HepG2 (cell line): ENCODE results near the gene LRP1B. TPM values are rescaled to one million over a fixed set of nuclear protein-coding genes. Genes with fewer than 3 reads are reported as not detected.

Experiments
- ATAC-seq: fragments of 200-7000 bp; cut with Tn5 transposase; 3 replicates; pipeline ENCODE4 v1.9.1; 2020; ENCODE audit warnings: mild to moderate bottlenecking, moderate library complexity
- BruUV-seq: library from RNA; stranded (reverse); fragments of 400-500 nt; replicated peaks from 2 replicates; lab custom pipeline; 2021; lab: Mats Ljungman, UMichigan
- CTCF ChIA-PET: fragments of 300-600 bp; formaldehyde crosslinking; extraction: SDS; loops from one replicate; lab custom pipeline; 2021; ENCODE audit warnings: low total read pairs, inconsistent platforms, low intra/inter-chr PET ratio; lab: Yijun Ruan, JAX
- POLR2A ChIA-PET: fragments of 350-600 bp; sonication (Branson Sonifier 250); formaldehyde crosslinking; loops from one replicate; lab custom pipeline; 2020; ENCODE audit warnings: antibody characterized with exemption, inconsistent platforms; lab: Yijun Ruan, JAX
- DNase-seq: peaks from one replicate; pipeline ENCODE4 v3.0.0-alpha.2; 2015; ENCODE audit warnings: low spot score
- FAIRE-seq: peaks from 3 replicates; lab custom pipeline; 2011; peaks lifted over from hg19 to GRCh38; lab: Jason Lieb, UNC
- H2AFZ ChIP-seq: one replicate; pipeline ENCODE4 v1.6.1; 2011; ENCODE audit warnings: low read length, inconsistent platforms
- H3K27ac ChIP-seq: fragments of 300-600 bp; 3 replicates; pipeline ENCODE4 v1.8.0; 2011; ENCODE audit warnings: mixed run types, mild to moderate bottlenecking, mixed read lengths, low read length, inconsistent platforms; ENCODE audit not compliant: insufficient read depth; ENCODE audit errors: extremely low read length
- H3K27me3 ChIP-seq, 2 experiments: fragments of 200-600 bp in 1 of 2; 2 replicates in 1 of 2; 3 replicates in 1 of 2; pipeline versions ENCODE4 v1.6.0 to v1.8.0; 2011; ENCODE audit warnings: low read length in 2 of 2, mild to moderate bottlenecking in 2 of 2, moderate library complexity in 2 of 2, inconsistent platforms in 1 of 2; ENCODE audit not compliant: insufficient read depth in 2 of 2, control insufficient read depth in 1 of 2
- H3K36me3 ChIP-seq, 2 experiments: fragments of 200-600 bp in 1 of 2; replicated peaks in 1 of 2; 2 replicates in 1 of 2; 3 replicates in 1 of 2; pipeline versions ENCODE4 v1.5.1 to v1.8.0; 2011; ENCODE audit warnings: low read length in 2 of 2, inconsistent platforms in 1 of 2; ENCODE audit not compliant: insufficient read depth in 2 of 2, control insufficient read depth in 1 of 2
- H3K4me1 ChIP-seq: 2 replicates; pipeline ENCODE4 v1.5.1; 2012; ENCODE audit warnings: low read length, inconsistent platforms; ENCODE audit not compliant: insufficient read depth
- H3K4me2 ChIP-seq: 2 replicates; pipeline ENCODE4 v1.6.0; 2011; ENCODE audit warnings: low read depth, low read length, inconsistent platforms
- H3K4me3 ChIP-seq, 3 experiments: fragments of 200-600 bp in 1 of 3; sonication (generic), shearing (Covaris generic) in 1 of 3; replicated peaks in 1 of 3; 2 replicates each; pipeline ENCODE4 v1.5.1; 2011 to 2016; ENCODE audit warnings: low read length in 3 of 3, inconsistent platforms in 2 of 3, low read depth in 2 of 3, mild to moderate bottlenecking in 2 of 3, control low read depth in 1 of 3, mixed read lengths in 1 of 3; ENCODE audit not compliant: insufficient read depth in 1 of 3
- H3K79me2 ChIP-seq: one replicate; pipeline ENCODE4 v1.6.1; 2011; ENCODE audit warnings: low read length, inconsistent platforms; ENCODE audit not compliant: insufficient read depth
- H3K9ac ChIP-seq: 2 replicates; pipeline ENCODE4 v1.6.0; 2011; ENCODE audit warnings: mild to moderate bottlenecking, low read depth, low read length, inconsistent platforms; ENCODE audit not compliant: insufficient read depth
- H3K9me3 ChIP-seq: 2 replicates; pipeline ENCODE4 v1.5.1; 2012; ENCODE audit warnings: mild to moderate bottlenecking, low read length
- H4K20me1 ChIP-seq: 2 replicates; pipeline ENCODE4 v1.6.0; 2011; ENCODE audit warnings: inconsistent platforms, mild to moderate bottlenecking, low read length, moderate library complexity; ENCODE audit not compliant: insufficient read depth
- CBX1 ChIP-seq: IDR thresholded peaks from one replicate; pipeline ENCODE4 v1.6.1; 2016; ENCODE audit warnings: antibody characterized with exemption, low read depth
- ETS1 ChIP-seq: sonication (generic); formaldehyde crosslinking; IDR thresholded peaks from 2 replicates; pipeline ENCODE4 v1.4.0; 2020; ENCODE audit warnings: missing genetic modification reagents
- FOXA1 ChIP-seq, 2 experiments: fragments of 450-650 bp in 1 of 2; sonication (generic) in 1 of 2; formaldehyde crosslinking in 1 of 2; IDR thresholded peaks; 2 replicates each; pipeline versions ENCODE4 v1.4.0 to v1.6.1; 2016 to 2020; ENCODE audit warnings: missing genetic modification reagents in 1 of 2
- KLF12 ChIP-seq: sonication (generic); formaldehyde crosslinking; IDR thresholded peaks from 2 replicates; pipeline ENCODE4 v1.4.0; 2020; ENCODE audit warnings: missing genetic modification reagents, borderline replicate concordance
- PAXIP1 ChIP-seq: sonication (generic); formaldehyde crosslinking; conservative IDR thresholded peaks from 2 replicates; pipeline ENCODE4 v1.4.0; 2020; ENCODE audit warnings: mild to moderate bottlenecking, missing genetic modification reagents, moderate library complexity
- RFX3 ChIP-seq: IDR thresholded peaks from 2 replicates; pipeline ENCODE4 v1.6.1; 2016; ENCODE audit warnings: missing biosample characterization, missing genetic modification reagents
- SAP130 ChIP-seq: IDR thresholded peaks from 2 replicates; pipeline ENCODE4 v1.6.1; 2016; ENCODE audit warnings: low read depth
- TERF1 ChIP-seq: sonication (generic); formaldehyde crosslinking; IDR thresholded peaks from 2 replicates; pipeline ENCODE4 v1.8.0; 2022; ENCODE audit warnings: mild to moderate bottlenecking, missing genetic modification reagents, moderate library complexity
- ZNF251 ChIP-seq: sonication (generic); formaldehyde crosslinking; IDR thresholded peaks from 2 replicates; pipeline ENCODE4 v1.9.0; 2021; ENCODE audit warnings: mild to moderate bottlenecking, missing genetic modification reagents
- ZNF34 ChIP-seq: sonication (generic); formaldehyde crosslinking; IDR thresholded peaks from 2 replicates; pipeline ENCODE4 v1.4.0; 2020; ENCODE audit warnings: mild to moderate bottlenecking, missing genetic modification reagents, borderline replicate concordance
- ZNF562 ChIP-seq: sonication (generic); formaldehyde crosslinking; IDR thresholded peaks from 2 replicates; pipeline ENCODE4 v1.8.0; 2022; ENCODE audit warnings: missing genetic modification reagents, borderline replicate concordance
- ZNF761 ChIP-seq: sonication (generic); formaldehyde crosslinking; conservative IDR thresholded peaks from 2 replicates; pipeline ENCODE4 v1.4.0; 2020; ENCODE audit warnings: mild to moderate bottlenecking, missing genetic modification reagents
- ZNF816 ChIP-seq: sonication (generic); formaldehyde crosslinking; IDR thresholded peaks from 2 replicates; pipeline ENCODE4 v1.8.0; 2022; ENCODE audit warnings: missing genetic modification reagents, mild to moderate bottlenecking, borderline replicate concordance
- ZSCAN9 ChIP-seq: IDR thresholded peaks from 2 replicates; pipeline ENCODE4 v1.6.1; 2016; ENCODE audit warnings: borderline replicate concordance
- WGBS: methylation state at CpG from one replicate; pipeline ENCODE4 v1.1.6; 2017; ENCODE audit warnings: low lambda C conversion rate; 5-methylcytosine and 5-hydroxymethylcytosine counted together
- in situ Hi-C: cut with HindIII; loops from 2 replicates; pipeline ENCODE4 v1.10.0; 2017; ENCODE audit warnings: low pct_unique_long_range_greater_than_20kb; ENCODE audit not compliant: extremely low pct_ligation_motif_present
- intact Hi-C: fragments of 100-400 bp; cut with micrococcal nuclease; formaldehyde crosslinking; loops from one replicate; pipeline ENCODE4 v1.10.0; 2022; ENCODE audit not compliant: unreplicated experiment
- polyA plus RNA-seq, 8 experiments: library from polyadenylated mRNA; depleted of rRNA in 3 of 8; stranded (reverse) in 7 of 8; unstranded in 1 of 8; fragments of >200 nt; fragmentation: Illumina TruSeq in 4 of 8; extraction: Trizol in 4 of 8; gene quantifications; 2 replicates each; pipeline versions ENCODE4 v1.2.1 to v1.2.3, GENCODE V29; 2011 to 2016; ENCODE audit warnings: low read depth in 4 of 8, missing spikeins in 1 of 8, mixed read lengths in 1 of 8; ENCODE audit not compliant: insufficient read depth in 1 of 8
- total RNA-seq, 5 experiments: library from RNA; depleted of rRNA; stranded (reverse); fragments of >200 nt; fragmentation: Illumina TruSeq; extraction: Trizol; gene quantifications; 2 replicates each; pipeline ENCODE4 v1.2.3, GENCODE V29; 2016; ENCODE audit warnings: low read depth in 1 of 5
- TF ChIP-seq, protein P1 (sequence below): sonication (generic); IDR thresholded peaks from 2 replicates; pipeline ENCODE4 v1.6.1; 2016; ENCODE audit warnings: low read depth, borderline replicate concordance
- TF ChIP-seq, protein P2 (sequence below): sonication (generic); formaldehyde crosslinking; IDR thresholded peaks from 2 replicates; pipeline ENCODE4 v1.4.0; 2020; ENCODE audit warnings: missing genetic modification reagents

LRP1B gene
- total and polyA plus RNA-seq, 2 of the 13 experiments (the other 11 are each of a cell fraction or from before 2014, with no cell fraction given) = 0.04 TPM; not detected in 1

DNA sequence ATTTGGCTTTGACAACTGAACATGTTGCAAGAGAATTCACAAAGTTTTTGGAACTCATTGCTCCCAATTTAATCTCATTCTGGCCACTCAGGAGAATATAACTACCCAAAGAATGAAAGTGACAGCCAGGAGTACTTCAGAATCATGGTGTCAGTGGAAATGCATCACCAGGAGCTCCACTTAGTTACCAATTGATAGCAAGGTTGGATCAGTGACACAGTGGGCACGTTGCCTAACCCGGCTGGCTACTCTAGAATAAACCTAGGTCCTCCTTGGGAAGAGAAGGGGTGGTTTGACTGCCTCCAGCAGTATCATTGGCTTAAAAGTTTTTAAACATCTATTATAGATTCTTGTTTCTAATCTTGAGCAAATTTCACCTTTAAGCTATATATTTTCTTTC, 40.0 kb upstream of the LRP1B start:
- intact Hi-C loops = no loop called here
- H3K9ac ChIP-seq = no peak overlapping the region
- no peaks in the 10 kb centered on the region for H3K4me1 ChIP-seq
- no TSS peak for BruUV-seq
- no peaks in the 10 kb centered on the region for H3K9me3 ChIP-seq
- no peaks in the 10 kb centered on the region for H3K27me3 ChIP-seq
- in situ Hi-C loops = no loop called here
- H3K36me3 ChIP-seq = no peaks in the 10 kb centered on the region
- H3K79me2 ChIP-seq = no peaks in the 10 kb centered on the region
- no peak overlapping the region for H2AFZ ChIP-seq
- no peak overlapping the region for H3K4me3 ChIP-seq
- H4K20me1 ChIP-seq = no peaks in the 10 kb centered on the region; the same call in 1 of the 2 replicates
- no peak overlapping the region for H3K4me2 ChIP-seq
- WGBS = 0% methylated on average over 2 of the region's 2 CpGs
- ATAC-seq (no peak), FAIRE-seq (no peak), DNase-seq (no peak)
- ChIA-PET CTCF (no interaction called here), POLR2A (no interaction called here)
- H3K27ac ChIP-seq = no peak overlapping the region
- TF ChIP-seq ZNF816 (CRISPR knock-in tag) (no peak), CBX1 (no peak), TERF1 (no peak), ZSCAN9 (CRISPR knock-in tag) (no peak), ZNF761 (CRISPR knock-in tag) (no peak), RFX3 (no peak), KLF12 (CRISPR knock-in tag) (no peak), ETS1 (CRISPR knock-in tag) (no peak), ZNF34 (CRISPR knock-in tag) (no peak), FOXA1 (IDR thresholded peaks at IDR 0.05) (no peak), FOXA1 (CRISPR knock-in tag; IDR thresholded peaks at IDR 0.05) (no peak), ZNF562 (CRISPR knock-in tag) (no peak), SAP130 (CRISPR knock-in tag) (no peak), PAXIP1 (CRISPR knock-in tag) (no peak), ZNF251 (CRISPR knock-in tag) (no peak)
- TF ChIP-seq, protein P1, sequence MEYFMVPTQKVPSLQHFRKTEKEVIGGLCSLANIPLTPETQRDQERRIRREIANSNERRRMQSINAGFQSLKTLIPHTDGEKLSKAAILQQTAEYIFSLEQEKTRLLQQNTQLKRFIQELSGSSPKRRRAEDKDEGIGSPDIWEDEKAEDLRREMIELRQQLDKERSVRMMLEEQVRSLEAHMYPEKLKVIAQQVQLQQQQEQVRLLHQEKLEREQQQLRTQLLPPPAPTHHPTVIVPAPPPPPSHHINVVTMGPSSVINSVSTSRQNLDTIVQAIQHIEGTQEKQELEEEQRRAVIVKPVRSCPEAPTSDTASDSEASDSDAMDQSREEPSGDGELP = no peak
- TF ChIP-seq, protein P2, sequence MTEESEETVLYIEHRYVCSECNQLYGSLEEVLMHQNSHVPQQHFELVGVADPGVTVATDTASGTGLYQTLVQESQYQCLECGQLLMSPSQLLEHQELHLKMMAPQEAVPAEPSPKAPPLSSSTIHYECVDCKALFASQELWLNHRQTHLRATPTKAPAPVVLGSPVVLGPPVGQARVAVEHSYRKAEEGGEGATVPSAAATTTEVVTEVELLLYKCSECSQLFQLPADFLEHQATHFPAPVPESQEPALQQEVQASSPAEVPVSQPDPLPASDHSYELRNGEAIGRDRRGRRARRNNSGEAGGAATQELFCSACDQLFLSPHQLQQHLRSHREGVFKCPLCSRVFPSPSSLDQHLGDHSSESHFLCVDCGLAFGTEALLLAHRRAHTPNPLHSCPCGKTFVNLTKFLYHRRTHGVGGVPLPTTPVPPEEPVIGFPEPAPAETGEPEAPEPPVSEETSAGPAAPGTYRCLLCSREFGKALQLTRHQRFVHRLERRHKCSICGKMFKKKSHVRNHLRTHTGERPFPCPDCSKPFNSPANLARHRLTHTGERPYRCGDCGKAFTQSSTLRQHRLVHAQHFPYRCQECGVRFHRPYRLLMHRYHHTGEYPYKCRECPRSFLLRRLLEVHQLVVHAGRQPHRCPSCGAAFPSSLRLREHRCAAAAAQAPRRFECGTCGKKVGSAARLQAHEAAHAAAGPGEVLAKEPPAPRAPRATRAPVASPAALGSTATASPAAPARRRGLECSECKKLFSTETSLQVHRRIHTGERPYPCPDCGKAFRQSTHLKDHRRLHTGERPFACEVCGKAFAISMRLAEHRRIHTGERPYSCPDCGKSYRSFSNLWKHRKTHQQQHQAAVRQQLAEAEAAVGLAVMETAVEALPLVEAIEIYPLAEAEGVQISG = no peak
